IMR-90 (cell line): ENCODE data around the gene SEC24D. TPM values are rescaled to one million over a fixed set of nuclear protein-coding genes. Genes with fewer than 3 reads are reported as not detected.

Experiments used
- ATAC-seq: fragments of 200-7000 bp; cut with Tn5 transposase; 2 replicates; pipeline ENCODE4 v1.9.1; 2020; ENCODE audit warnings: low read depth, mild to moderate bottlenecking, moderate library complexity
- BruUV-seq: library from RNA; stranded (reverse); fragments of 400-500 nt; replicated peaks from 2 replicates; lab custom pipeline; 2021; lab: Mats Ljungman, UMichigan
- CTCF ChIA-PET: fragments of 300-600 bp; formaldehyde crosslinking; extraction: SDS; loops from one replicate; lab custom pipeline; 2021; ENCODE audit warnings: antibody characterized with exemption; lab: Yijun Ruan, JAX
- POLR2A ChIA-PET: fragments of 300-600 bp; sonication (Branson Sonifier 250); formaldehyde crosslinking; loops from one replicate; lab custom pipeline; 2022; ENCODE audit warnings: antibody characterized with exemption; ENCODE audit not compliant: unreplicated experiment; lab: Charles Lee
- DNase-seq: peaks from one replicate; pipeline ENCODE4 v3.0.0; 2013
- H2AFZ ChIP-seq: replicated peaks from 2 replicates; pipeline ENCODE3; 2013; ENCODE audit warnings: low read length, mild to moderate bottlenecking; ENCODE audit not compliant: poor library complexity
- H2AK5ac ChIP-seq: 2 replicates; pipeline ENCODE4 v1.6.1; 2013; ENCODE audit warnings: low read depth, low read length, inconsistent platforms
- H2AK9ac ChIP-seq: replicated peaks from 2 replicates; pipeline ENCODE3; 2013; ENCODE audit warnings: mild to moderate bottlenecking, low read depth, low read length, moderate library complexity; ENCODE audit not compliant: poor library complexity
- H2BK120ac ChIP-seq: 2 replicates; pipeline ENCODE4 v1.6.1; 2013; ENCODE audit warnings: low read depth, low read length, inconsistent platforms
- H2BK15ac ChIP-seq: 3 replicates; pipeline ENCODE4 v1.6.1; 2013; ENCODE audit warnings: low read depth, low read length, inconsistent platforms
- H2BK20ac ChIP-seq: 2 replicates; pipeline ENCODE4 v1.6.1; 2013; ENCODE audit warnings: low read depth, mild to moderate bottlenecking, inconsistent platforms, low read length, moderate library complexity
- H2BK5ac ChIP-seq: 2 replicates; pipeline ENCODE4 v1.6.1; 2013; ENCODE audit warnings: mild to moderate bottlenecking, low read depth, low read length, inconsistent platforms; ENCODE audit not compliant: poor library complexity, severe bottlenecking
- H3K14ac ChIP-seq: replicated peaks from 2 replicates; pipeline ENCODE4 v1.6.1; 2013; ENCODE audit warnings: low read depth, low read length, inconsistent platforms
- H3K18ac ChIP-seq: 2 replicates; pipeline ENCODE4 v1.6.1; 2013; ENCODE audit warnings: low read depth, low read length, control low read depth
- H3K23ac ChIP-seq: 2 replicates; pipeline ENCODE4 v1.6.1; 2013; ENCODE audit warnings: low read depth, low read length, inconsistent platforms
- H3K27ac ChIP-seq: 2 replicates; pipeline ENCODE4 v1.5.1; 2013; ENCODE audit warnings: mild to moderate bottlenecking, control low read depth, low read length; ENCODE audit not compliant: insufficient read depth
- H3K27me3 ChIP-seq: 2 replicates; pipeline ENCODE4 v1.6.1; 2013; ENCODE audit warnings: low read length; ENCODE audit not compliant: control insufficient read depth, insufficient read depth
- H3K36me3 ChIP-seq: 2 replicates; pipeline ENCODE4 v1.6.1; 2013; ENCODE audit warnings: low read length, mixed read lengths; ENCODE audit not compliant: control insufficient read depth, insufficient read depth
- H3K4ac ChIP-seq: 2 replicates; pipeline ENCODE4 v1.6.1; 2013; ENCODE audit warnings: low read depth, low read length, inconsistent platforms
- H3K4me1 ChIP-seq: 2 replicates; pipeline ENCODE4 v1.6.1; 2013; ENCODE audit warnings: low read length, mixed read lengths; ENCODE audit not compliant: control insufficient read depth, insufficient read depth
- H3K4me2 ChIP-seq: 2 replicates; pipeline ENCODE4 v1.6.1; 2013; ENCODE audit warnings: low read depth, mild to moderate bottlenecking, control low read depth, low read length, moderate library complexity
- H3K4me3 ChIP-seq: 2 replicates; pipeline ENCODE4 v1.5.1; 2013; ENCODE audit warnings: low read depth, mild to moderate bottlenecking, control low read depth, low read length, moderate library complexity; ENCODE audit not compliant: insufficient read depth
- H3K56ac ChIP-seq: 2 replicates; pipeline ENCODE4 v1.6.1; 2013; ENCODE audit warnings: low read length, inconsistent platforms; ENCODE audit not compliant: insufficient read depth; ENCODE audit errors: extremely low read depth
- H3K79me1 ChIP-seq, 2 experiments: 2 replicates each; pipeline ENCODE4 v1.6.1; 2013; ENCODE audit warnings: low read length in 2 of 2, inconsistent platforms in 1 of 2, low read depth in 1 of 2
- H3K9ac ChIP-seq: 2 replicates; pipeline ENCODE4 v1.6.1; 2013; ENCODE audit warnings: low read depth, low read length, control low read depth
- H3K9me1 ChIP-seq: 2 replicates; pipeline ENCODE4 v1.6.1; 2013; ENCODE audit warnings: low read length, inconsistent platforms; ENCODE audit not compliant: insufficient read depth
- H3K9me3 ChIP-seq: 2 replicates; pipeline ENCODE4 v1.6.1; 2013; ENCODE audit warnings: low read length; ENCODE audit not compliant: control insufficient read depth, insufficient read depth
- H4K20me1 ChIP-seq: 2 replicates; pipeline ENCODE4 v1.6.1; 2013; ENCODE audit warnings: low read length, inconsistent platforms; ENCODE audit not compliant: insufficient read depth
- H4K5ac ChIP-seq: 2 replicates; pipeline ENCODE4 v1.6.1; 2013; ENCODE audit warnings: mild to moderate bottlenecking, low read depth, low read length, control low read depth
- H4K8ac ChIP-seq, 2 experiments: 2 replicates each; pipeline ENCODE4 v1.6.1; 2013; ENCODE audit warnings: low read depth in 2 of 2, low read length in 2 of 2, control low read depth in 1 of 2, inconsistent platforms in 1 of 2
- H4K91ac ChIP-seq: 2 replicates; pipeline ENCODE4 v1.6.1; 2013; ENCODE audit warnings: low read depth, low read length, inconsistent platforms; ENCODE audit not compliant: insufficient read depth
- CEBPB ChIP-seq: IDR thresholded peaks from 2 replicates; pipeline ENCODE4 v1.6.1; 2012; ENCODE audit warnings: low read depth, low read length, improper control_type of control experiment
- CHD1 ChIP-seq: IDR thresholded peaks from 2 replicates; pipeline ENCODE4 v1.6.1; 2012; ENCODE audit warnings: low read depth, low read length, improper control_type of control experiment
- MAFK ChIP-seq: IDR thresholded peaks from 2 replicates; pipeline ENCODE4 v1.6.1; 2012; ENCODE audit warnings: low read depth, low read length, improper control_type of control experiment
- MAZ ChIP-seq: IDR thresholded peaks from 2 replicates; pipeline ENCODE4 v1.6.1; 2012; ENCODE audit warnings: low read depth, mild to moderate bottlenecking, low read length, improper control_type of control experiment, moderate library complexity, borderline replicate concordance
- NFE2L2 ChIP-seq: fragments of 150-350 bp; IDR thresholded peaks from 2 replicates; pipeline ENCODE4 v1.6.1; 2016; ENCODE audit warnings: low read depth, mild to moderate bottlenecking, low read length
- POLR2A ChIP-seq: IDR thresholded peaks from 2 replicates; pipeline ENCODE4 v1.6.1; 2012; ENCODE audit warnings: mild to moderate bottlenecking, low read depth, low read length
- RAD21 ChIP-seq: IDR thresholded peaks from 2 replicates; pipeline ENCODE4 v1.6.1; 2012; ENCODE audit warnings: low read length, improper control_type of control experiment
- RCOR1 ChIP-seq: IDR thresholded peaks from 2 replicates; pipeline ENCODE4 v1.6.1; 2012; ENCODE audit warnings: mild to moderate bottlenecking, low read length, improper control_type of control experiment; ENCODE audit not compliant: insufficient replicate concordance
- RFX5 ChIP-seq: IDR thresholded peaks from 2 replicates; pipeline ENCODE4 v1.8.0; 2012; ENCODE audit warnings: low read depth, mild to moderate bottlenecking, low read length, moderate library complexity
- SMC3 ChIP-seq: fragments of 150-350 bp; IDR thresholded peaks from 2 replicates; pipeline ENCODE4 v1.6.1; 2016; ENCODE audit warnings: low read depth, mild to moderate bottlenecking, antibody characterized with exemption, low read length, moderate library complexity
- USF2 ChIP-seq: fragments of 150-350 bp; IDR thresholded peaks from 2 replicates; pipeline ENCODE4 v1.6.1; 2017; ENCODE audit warnings: mild to moderate bottlenecking, antibody characterized with exemption, low read length, low read depth
- WGBS, 2 experiments: methylation state at CpG; one replicate each; pipeline versions ENCODE4 v1.1.5 to v1.1.7; 2013; ENCODE audit warnings: missing lambda C conversion rate in 2 of 2; ENCODE audit not compliant: insufficient read length in 1 of 2; ENCODE audit errors: extremely low coverage in 2 of 2; 5-methylcytosine and 5-hydroxymethylcytosine counted together
- dilution Hi-C: fragments of 300-500 bp; cut with HindIII; formaldehyde crosslinking; loops from one replicate; pipeline ENCODE4 v1.14.3; 2018; ENCODE audit warnings: low sequenced_read_pairs; ENCODE audit not compliant: unreplicated experiment
- in situ Hi-C: fragments of 300-500 bp; cut with MboI; formaldehyde crosslinking; loops from 3 replicates; pipeline ENCODE4 v1.14.3; 2019; ENCODE audit warnings: low sequenced_read_pairs, inconsistent platforms, mixed read lengths
- intact Hi-C: fragments of 100-400 bp; cut with micrococcal nuclease; formaldehyde crosslinking; loops from 2 replicates; pipeline ENCODE4 v1.10.0; 2022
- polyA plus RNA-seq, 3 experiments: library from polyadenylated mRNA; depleted of rRNA; stranded (reverse); fragments of >200 nt; gene quantifications; 2 replicates each; pipeline ENCODE4 v1.2.3, GENCODE V29; 2012; ENCODE audit warnings: low replicate concordance in 1 of 3
- total RNA-seq: library from RNA; depleted of rRNA; stranded (reverse); fragments of >200 nt; gene quantifications from 2 replicates; pipeline ENCODE4 v1.2.3, GENCODE V29; 2012
- TF ChIP-seq, protein P1 (sequence below): conservative IDR thresholded peaks from 2 replicates; pipeline ENCODE4 v1.5.1; 2012; ENCODE audit warnings: mild to moderate bottlenecking, low read depth, low read length, improper control_type of control experiment
- TF ChIP-seq, protein P2 (sequence below): fragments of 150-350 bp; IDR thresholded peaks from 2 replicates; pipeline ENCODE4 v1.6.1; 2016; ENCODE audit warnings: low read depth, mild to moderate bottlenecking, low read length, moderate library complexity, borderline replicate concordance

The SEC24D gene
- total and polyA plus RNA-seq, 2 of the 4 experiments (the other 2 are of a cell fraction), result 93.2 to 111 TPM

- in situ Hi-C loops, result no loop called here
- Histone ChIP-seq H3K18ac (no peak overlapping the region), H2BK5ac (peak overlapping the region; percentile 22), H3K9me3 (no peaks in the 10 kb centered on the region), H2BK20ac (no peak overlapping the region; the same call in 1 of the 2 replicates), H2AK5ac (peak overlapping the region; percentile 79), H4K20me1 (peaks cover 56% of the 10 kb centered on the region; the same call in 1 of the 2 replicates), H3K23ac (peak overlapping the region; percentile 90), H3K27ac (peak overlapping the region; percentile 50; the same call in 1 of the 2 replicates), H3K4me3 (no peak overlapping the region), H3K4me1 (peaks cover 12% of the 10 kb centered on the region), H3K4ac (peak overlapping the region; percentile 50), H4K5ac (peak overlapping the region; percentile 30; the same call in 1 of the 2 replicates), H2AK9ac (peak overlapping the region; percentile 7), H3K27me3 (no peaks in the 10 kb centered on the region), H4K8ac (peak overlapping the region in 1 of 2 experiments; percentile 80; a peak in 2 of 4 replicates), H3K79me1 (peaks cover 16 to 50% of the 10 kb centered on the region in 2 experiments), H3K14ac (peak overlapping the region; percentile 12; the same call in 1 of the 2 replicates), H3K4me2 (no peak overlapping the region), H3K36me3 (peaks cover 8% of the 10 kb centered on the region), H4K91ac (peak overlapping the region; percentile 37; the same call in 1 of the 2 replicates), H2BK15ac (no peak overlapping the region), H3K9me1 (peaks cover 10% of the 10 kb centered on the region), H2BK120ac (peak overlapping the region; percentile 31; the same call in 1 of the 2 replicates), H3K9ac (no peak overlapping the region), H3K56ac (no peak overlapping the region), H2AFZ (no peak overlapping the region)
- ATAC-seq (peak; percentile 13), DNase-seq (no peak)
- dilution Hi-C loops, result no loop called here
- POLR2A ChIA-PET, result no interaction called here
- no peak for TF ChIP-seq RAD21
- TF ChIP-seq SMC3, result no peak
- TF ChIP-seq, protein P1, sequence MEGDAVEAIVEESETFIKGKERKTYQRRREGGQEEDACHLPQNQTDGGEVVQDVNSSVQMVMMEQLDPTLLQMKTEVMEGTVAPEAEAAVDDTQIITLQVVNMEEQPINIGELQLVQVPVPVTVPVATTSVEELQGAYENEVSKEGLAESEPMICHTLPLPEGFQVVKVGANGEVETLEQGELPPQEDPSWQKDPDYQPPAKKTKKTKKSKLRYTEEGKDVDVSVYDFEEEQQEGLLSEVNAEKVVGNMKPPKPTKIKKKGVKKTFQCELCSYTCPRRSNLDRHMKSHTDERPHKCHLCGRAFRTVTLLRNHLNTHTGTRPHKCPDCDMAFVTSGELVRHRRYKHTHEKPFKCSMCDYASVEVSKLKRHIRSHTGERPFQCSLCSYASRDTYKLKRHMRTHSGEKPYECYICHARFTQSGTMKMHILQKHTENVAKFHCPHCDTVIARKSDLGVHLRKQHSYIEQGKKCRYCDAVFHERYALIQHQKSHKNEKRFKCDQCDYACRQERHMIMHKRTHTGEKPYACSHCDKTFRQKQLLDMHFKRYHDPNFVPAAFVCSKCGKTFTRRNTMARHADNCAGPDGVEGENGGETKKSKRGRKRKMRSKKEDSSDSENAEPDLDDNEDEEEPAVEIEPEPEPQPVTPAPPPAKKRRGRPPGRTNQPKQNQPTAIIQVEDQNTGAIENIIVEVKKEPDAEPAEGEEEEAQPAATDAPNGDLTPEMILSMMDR, result no peak
- TF ChIP-seq RCOR1, result no peak
- no peak for TF ChIP-seq MAZ
- TF ChIP-seq CHD1, result no peak
- no peak for TF ChIP-seq POLR2A
- no peak for TF ChIP-seq RFX5
- TF ChIP-seq USF2, result no peak
- no peak for TF ChIP-seq MAFK
- TF ChIP-seq, protein P2, sequence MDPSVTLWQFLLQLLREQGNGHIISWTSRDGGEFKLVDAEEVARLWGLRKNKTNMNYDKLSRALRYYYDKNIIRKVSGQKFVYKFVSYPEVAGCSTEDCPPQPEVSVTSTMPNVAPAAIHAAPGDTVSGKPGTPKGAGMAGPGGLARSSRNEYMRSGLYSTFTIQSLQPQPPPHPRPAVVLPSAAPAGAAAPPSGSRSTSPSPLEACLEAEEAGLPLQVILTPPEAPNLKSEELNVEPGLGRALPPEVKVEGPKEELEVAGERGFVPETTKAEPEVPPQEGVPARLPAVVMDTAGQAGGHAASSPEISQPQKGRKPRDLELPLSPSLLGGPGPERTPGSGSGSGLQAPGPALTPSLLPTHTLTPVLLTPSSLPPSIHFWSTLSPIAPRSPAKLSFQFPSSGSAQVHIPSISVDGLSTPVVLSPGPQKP, result no peak
- TF ChIP-seq CEBPB, result no peak
- TF ChIP-seq NFE2L2, result no peak
- no TSS peak for BruUV-seq
- 0 to 100% methylated on average over 1 of the region's 3 CpGs for WGBS, 2 experiments
- intact Hi-C loops, result loop anchor here (1.0 kb wide), 2 partner anchors 117 to 196 kb away; no protein-coding TSS in a partner anchor
- CTCF ChIA-PET, result no interaction called here
These were observed 63.0 kb downstream of the SEC24D start for GRCh38 chr4:118772767-118773428.
